ENCODE measurements around the gene PCSK4.

The PCSK4 gene

DNA sequence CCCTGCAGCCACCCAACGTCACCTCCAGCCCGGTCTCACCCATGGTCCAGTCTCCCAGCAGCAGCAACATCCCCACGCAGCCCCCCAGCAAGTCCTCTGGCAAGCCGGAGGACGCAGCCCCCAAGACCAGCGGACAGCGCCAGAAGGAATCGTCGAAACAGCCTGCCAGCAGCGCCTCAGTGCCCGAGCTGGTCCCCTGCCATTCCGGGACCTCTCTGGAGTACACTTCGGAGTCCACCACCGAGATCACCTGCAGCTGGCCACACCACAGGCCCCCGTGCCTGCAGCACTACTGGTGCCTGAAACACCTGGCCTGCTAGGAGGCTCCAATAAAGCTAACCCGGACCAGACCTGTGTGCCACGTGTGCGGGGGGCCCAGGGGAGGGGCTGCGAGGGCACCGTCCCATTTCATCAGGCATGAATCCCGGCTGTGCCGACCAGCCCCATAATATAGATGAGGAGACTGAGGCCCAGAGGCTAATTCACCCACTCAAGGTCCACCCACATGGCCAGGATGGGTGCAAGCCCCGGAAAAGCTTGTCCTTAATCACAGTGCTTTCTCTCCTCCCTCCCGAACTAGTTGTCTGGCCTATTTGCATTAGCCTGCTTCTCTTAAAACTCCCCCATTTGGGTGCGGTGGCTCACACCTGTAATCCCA is 7.6 kb upstream of the PCSK4 start:
- H3F3A ChIP-seq (ENCODE audit: control insufficient read depth, insufficient read depth), result 0 out of 2 replicates have a peak, but pooled peaks cover 1% of the 10 kb centered on the region
- H3K4me3 ChIP-seq (ENCODE audit: low read length), result no peak overlapping the region
- no peaks in the 10 kb centered on the region for H3K9me3 ChIP-seq (ENCODE audit: control insufficient read depth, insufficient read depth, low read length)
- TF ChIP-seq, protein P1, sequence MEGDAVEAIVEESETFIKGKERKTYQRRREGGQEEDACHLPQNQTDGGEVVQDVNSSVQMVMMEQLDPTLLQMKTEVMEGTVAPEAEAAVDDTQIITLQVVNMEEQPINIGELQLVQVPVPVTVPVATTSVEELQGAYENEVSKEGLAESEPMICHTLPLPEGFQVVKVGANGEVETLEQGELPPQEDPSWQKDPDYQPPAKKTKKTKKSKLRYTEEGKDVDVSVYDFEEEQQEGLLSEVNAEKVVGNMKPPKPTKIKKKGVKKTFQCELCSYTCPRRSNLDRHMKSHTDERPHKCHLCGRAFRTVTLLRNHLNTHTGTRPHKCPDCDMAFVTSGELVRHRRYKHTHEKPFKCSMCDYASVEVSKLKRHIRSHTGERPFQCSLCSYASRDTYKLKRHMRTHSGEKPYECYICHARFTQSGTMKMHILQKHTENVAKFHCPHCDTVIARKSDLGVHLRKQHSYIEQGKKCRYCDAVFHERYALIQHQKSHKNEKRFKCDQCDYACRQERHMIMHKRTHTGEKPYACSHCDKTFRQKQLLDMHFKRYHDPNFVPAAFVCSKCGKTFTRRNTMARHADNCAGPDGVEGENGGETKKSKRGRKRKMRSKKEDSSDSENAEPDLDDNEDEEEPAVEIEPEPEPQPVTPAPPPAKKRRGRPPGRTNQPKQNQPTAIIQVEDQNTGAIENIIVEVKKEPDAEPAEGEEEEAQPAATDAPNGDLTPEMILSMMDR (IDR thresholded peaks at IDR 0.05; ENCODE audit: low read depth, low read length, poor library complexity, severe bottlenecking), result no peak
- no peak for TF ChIP-seq EZH2phosphoT487 (IDR thresholded peaks at IDR 0.05; ENCODE audit: borderline replicate concordance, low read length)
- no peaks in the 10 kb centered on the region for H3K27me3 ChIP-seq (ENCODE audit: control insufficient read depth, low read length)
- no peaks in the 10 kb centered on the region for H3K36me3 ChIP-seq (ENCODE audit: control insufficient read depth, low read length)
- H3K4me1 ChIP-seq (ENCODE audit: control insufficient read depth, low read length), result no peaks in the 10 kb centered on the region
- no peaks in the 10 kb centered on the region for H3K79me2 ChIP-seq (ENCODE audit: control insufficient read depth, low read length)
- no peaks in the 10 kb centered on the region for H4K20me1 ChIP-seq (ENCODE audit: control insufficient read depth, insufficient read depth, low read depth, low read length)
- no peak overlapping the region for H3K4me2 ChIP-seq (ENCODE audit: low read length)
- no peak overlapping the region for H3K27ac ChIP-seq (ENCODE audit: low read depth, low read length)
- H3K9me2 ChIP-seq (replicated peaks; ENCODE audit: control insufficient read depth, low read length), result no peaks in the 10 kb centered on the region

DNA sequence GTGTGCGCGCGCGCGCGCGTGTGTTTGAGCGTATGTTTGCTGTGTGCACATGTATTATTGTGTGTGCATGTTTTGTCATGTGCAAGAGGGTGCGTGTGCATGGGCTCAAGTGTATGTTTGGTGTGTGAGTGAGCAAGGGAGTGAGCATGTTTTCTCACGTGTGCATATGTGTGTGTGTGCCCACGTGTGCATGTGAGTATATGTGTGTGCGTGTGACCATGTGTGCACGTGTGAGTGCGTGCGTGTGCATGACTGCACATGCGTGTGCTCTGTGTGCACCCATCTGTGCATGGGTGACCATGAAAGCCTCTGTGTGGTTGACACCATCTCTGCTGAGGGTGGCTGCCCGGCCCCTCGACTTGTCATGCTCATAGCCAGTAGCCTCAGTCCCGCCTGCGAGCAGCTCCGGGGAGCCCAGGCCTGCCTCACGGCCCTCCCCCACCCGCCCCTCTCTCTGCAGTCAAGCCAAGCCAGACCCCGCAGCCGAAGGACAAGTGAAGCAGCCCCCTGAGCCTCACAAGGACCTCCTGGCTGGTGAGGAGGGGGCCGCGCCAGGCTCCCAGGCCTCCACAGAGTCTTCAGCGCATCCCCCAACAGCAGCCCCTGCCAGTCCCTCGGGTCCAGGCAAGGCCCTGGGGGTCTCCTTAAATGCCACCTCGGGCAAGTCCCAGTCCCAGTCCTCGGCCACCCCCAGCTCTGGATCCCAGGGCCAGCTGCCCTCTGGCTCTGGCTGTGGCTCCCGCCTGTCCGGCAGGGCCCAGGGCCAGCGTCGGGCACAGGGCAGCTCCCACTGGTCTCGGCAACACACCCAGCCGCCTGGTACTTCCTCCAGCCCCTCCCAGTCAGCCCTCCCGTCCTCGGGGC is 6.8 kb upstream of the PCSK4 start:
- H3K4me2 ChIP-seq (ENCODE audit: low read length), result no peak overlapping the region

GRCh38 chr19:1495799-1496713 is 5.9 kb upstream of the PCSK4 start:
- Histone ChIP-seq H3K4me1 (ENCODE audit: control insufficient read depth, low read length) (peaks cover 4% of the 10 kb centered on the region), H3K9me3 (ENCODE audit: control insufficient read depth, insufficient read depth, low read length) (no peaks in the 10 kb centered on the region), H3F3A (ENCODE audit: control insufficient read depth, insufficient read depth) (no peaks in the 10 kb centered on the region), H3K9me2 (replicated peaks; ENCODE audit: control insufficient read depth, low read length) (no peaks in the 10 kb centered on the region), H3K79me2 (ENCODE audit: control insufficient read depth, low read length) (no peaks in the 10 kb centered on the region), H3K4me3 (ENCODE audit: low read length) (no peak overlapping the region), H3K27ac (ENCODE audit: low read depth, low read length) (no peak overlapping the region), H4K20me1 (ENCODE audit: control insufficient read depth, insufficient read depth, low read depth, low read length) (0 out of 2 replicates have a peak, but pooled peaks cover 3% of the 10 kb centered on the region), H3K36me3 (ENCODE audit: control insufficient read depth, low read length) (no peaks in the 10 kb centered on the region), H3K4me2 (ENCODE audit: low read length) (no peak overlapping the region), H3K27me3 (ENCODE audit: control insufficient read depth, low read length) (no peaks in the 10 kb centered on the region)
- TF ChIP-seq, protein P1 (IDR thresholded peaks at IDR 0.05; ENCODE audit: low read depth, low read length, poor library complexity, severe bottlenecking), result no peak
- no peak for TF ChIP-seq EZH2phosphoT487 (IDR thresholded peaks at IDR 0.05; ENCODE audit: borderline replicate concordance, low read length)

More for the DNA sequence above, 6.8 kb upstream of the PCSK4 start:
- no peaks in the 10 kb centered on the region for H3K9me3 ChIP-seq (ENCODE audit: control insufficient read depth, insufficient read depth, low read length)
- no peaks in the 10 kb centered on the region for H4K20me1 ChIP-seq (ENCODE audit: control insufficient read depth, insufficient read depth, low read depth, low read length)
- no peaks in the 10 kb centered on the region for H3K9me2 ChIP-seq (replicated peaks; ENCODE audit: control insufficient read depth, low read length)
- H3K4me3 ChIP-seq (ENCODE audit: low read length), result no peak overlapping the region
- no peaks in the 10 kb centered on the region for H3F3A ChIP-seq (ENCODE audit: control insufficient read depth, insufficient read depth)
- TF ChIP-seq EZH2phosphoT487 (IDR thresholded peaks at IDR 0.05; ENCODE audit: borderline replicate concordance, low read length), result no peak
- TF ChIP-seq, protein P1 (IDR thresholded peaks at IDR 0.05; ENCODE audit: low read depth, low read length, poor library complexity, severe bottlenecking), result no peak
- H3K79me2 ChIP-seq (ENCODE audit: control insufficient read depth, low read length), result no peaks in the 10 kb centered on the region
- H3K4me1 ChIP-seq (ENCODE audit: control insufficient read depth, low read length), result no peaks in the 10 kb centered on the region
- H3K36me3 ChIP-seq (ENCODE audit: control insufficient read depth, low read length), result no peaks in the 10 kb centered on the region
- H3K27me3 ChIP-seq (ENCODE audit: control insufficient read depth, low read length), result no peaks in the 10 kb centered on the region
- H3K27ac ChIP-seq (ENCODE audit: low read depth, low read length), result no peak overlapping the region

All from DOHH2 (cell line).